CD4-positive, CD25-positive, alpha-beta regulatory T cell (primary cell): ENCODE results near the gene CDHR1. TPM values are rescaled to one million over a fixed set of nuclear protein-coding genes. Genes with fewer than 3 reads are reported as not detected.

Source experiments
- ATAC-seq, 2 donors: fragments of 150-1000 bp; cut with Tn5 transposase; one replicate each; pipeline ENCODE4 v1.10.0; 2021; ENCODE audit warnings: low read depth in 2 of 2, moderate number of reproducible peaks in 2 of 2, moderate library complexity in 1 of 2
- DNase-seq, 3 donors: peaks; one replicate each; pipeline versions ENCODE4 v3.0.0 to v3.0.0-alpha.2; 2012 to 2022; ENCODE audit warnings: mixed read lengths in 1 of 3
- H3K27ac ChIP-seq: one replicate; pipeline ENCODE4 v1.7.0; 2013; ENCODE audit warnings: mild to moderate bottlenecking, low read length; ENCODE audit not compliant: insufficient read depth, poor library complexity, severe bottlenecking
- H3K27me3 ChIP-seq: one replicate; pipeline ENCODE4 v1.7.0; 2013; ENCODE audit warnings: low read length; ENCODE audit not compliant: control insufficient read depth, insufficient read depth
- H3K36me3 ChIP-seq: one replicate; pipeline ENCODE4 v1.7.0; 2013; ENCODE audit warnings: mild to moderate bottlenecking, low read length, moderate library complexity; ENCODE audit not compliant: control insufficient read depth, insufficient read depth
- H3K4me1 ChIP-seq: 2 replicates; pipeline ENCODE4 v1.7.0; 2013; ENCODE audit warnings: mild to moderate bottlenecking, low read length; ENCODE audit not compliant: insufficient read depth, control insufficient read depth, poor library complexity, severe bottlenecking
- H3K4me3 ChIP-seq: one replicate; pipeline ENCODE4 v1.7.0; 2013; ENCODE audit warnings: low read depth, mild to moderate bottlenecking, low read length, moderate library complexity
- H3K9me3 ChIP-seq, 2 experiments: 1 replicate in 1 of 2; 2 replicates in 1 of 2; pipeline ENCODE4 v1.7.0; 2013; ENCODE audit warnings: low read length in 2 of 2, mild to moderate bottlenecking in 1 of 2, moderate library complexity in 1 of 2; ENCODE audit not compliant: control insufficient read depth in 2 of 2
- H3K27ac Mint-ChIP-seq, 3 donors: one replicate each; pipeline ENCODE4 v1.8.0; 2020 to 2022; ENCODE audit warnings: mild to moderate bottlenecking in 3 of 3, mixed read lengths in 3 of 3, moderate library complexity in 2 of 3
- H3K27me3 Mint-ChIP-seq: one replicate; pipeline ENCODE4 v1.8.0; 2022; ENCODE audit warnings: mild to moderate bottlenecking, mixed read lengths
- H3K36me3 Mint-ChIP-seq: one replicate; pipeline ENCODE4 v1.8.0; 2020; ENCODE audit warnings: mixed read lengths
- H3K4me1 Mint-ChIP-seq, 4 donors: one replicate each; pipeline ENCODE4 v1.8.0; 2020 to 2022; ENCODE audit warnings: mixed read lengths in 4 of 4, mild to moderate bottlenecking in 1 of 4
- H3K4me3 Mint-ChIP-seq, 4 donors: one replicate each; pipeline ENCODE4 v1.8.0; 2020 to 2022; ENCODE audit warnings: mild to moderate bottlenecking in 4 of 4, mixed read lengths in 4 of 4, moderate library complexity in 3 of 4
- H3K9me3 Mint-ChIP-seq, 7 donors: one replicate each; pipeline ENCODE4 v1.8.0; 2020 to 2022; ENCODE audit warnings: mixed read lengths in 7 of 7, mild to moderate bottlenecking in 3 of 7, moderate library complexity in 2 of 7
- polyA plus RNA-seq, 4 donors: library from polyadenylated mRNA; unstranded; fragments of 300-500 nt; fragmentation: Illumina TruSeq; gene quantifications; one replicate each; pipeline ENCODE4 v1.2.3, GENCODE V29; 2021
- total RNA-seq: library from RNA; stranded (reverse); gene quantifications from one replicate; pipeline ENCODE4 v1.2.3, GENCODE V29; 2022

The CDHR1 gene
- total and polyA plus RNA-seq, 5 donors from 2014 or later = 0.25 to 0.28 TPM; not detected in 3

DNA sequence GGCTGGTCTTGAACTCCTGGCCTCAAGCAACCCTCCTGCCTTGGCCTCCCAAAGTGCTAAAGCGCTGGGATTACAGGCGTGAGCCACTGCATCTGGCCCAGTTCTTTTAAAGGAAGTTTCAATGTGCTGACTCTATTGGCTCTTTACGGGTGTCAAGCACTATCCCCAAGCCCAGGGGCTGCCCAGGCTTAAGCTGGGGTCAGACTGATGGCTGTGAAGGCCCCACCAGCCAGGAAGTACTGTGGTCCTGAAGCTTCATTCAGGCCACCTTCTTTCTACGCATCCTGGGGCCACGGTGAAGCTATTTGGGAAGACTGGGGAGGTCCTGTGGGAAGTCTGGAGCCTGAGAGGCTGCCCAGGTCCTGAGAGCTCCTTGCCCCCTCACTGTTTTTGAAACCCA lies 12.7 kb upstream of the CDHR1 start:
- Histone ChIP-seq H3K36me3 (no peaks in the 10 kb centered on the region), H3K4me3 (no peak overlapping the region), H3K27ac (no peak overlapping the region), H3K27me3 (no peaks in the 10 kb centered on the region), H3K9me3 (no peaks in the 10 kb centered on the region), H3K4me1 (peaks cover 15% of the 10 kb centered on the region)
- H3K4me3 Mint-ChIP-seq = no peak overlapping the region
- H3K4me1 Mint-ChIP-seq = peaks cover 0 to 7% (median 2%) of the 10 kb centered on the region in 4 donors
- no peaks in the 10 kb centered on the region for H3K9me3 Mint-ChIP-seq
- H3K27me3 Mint-ChIP-seq = no peaks in the 10 kb centered on the region
- ATAC-seq (no peak), DNase-seq (no peak)
- H3K36me3 Mint-ChIP-seq = no peaks in the 10 kb centered on the region
- H3K27ac Mint-ChIP-seq = no peak overlapping the region

DNA sequence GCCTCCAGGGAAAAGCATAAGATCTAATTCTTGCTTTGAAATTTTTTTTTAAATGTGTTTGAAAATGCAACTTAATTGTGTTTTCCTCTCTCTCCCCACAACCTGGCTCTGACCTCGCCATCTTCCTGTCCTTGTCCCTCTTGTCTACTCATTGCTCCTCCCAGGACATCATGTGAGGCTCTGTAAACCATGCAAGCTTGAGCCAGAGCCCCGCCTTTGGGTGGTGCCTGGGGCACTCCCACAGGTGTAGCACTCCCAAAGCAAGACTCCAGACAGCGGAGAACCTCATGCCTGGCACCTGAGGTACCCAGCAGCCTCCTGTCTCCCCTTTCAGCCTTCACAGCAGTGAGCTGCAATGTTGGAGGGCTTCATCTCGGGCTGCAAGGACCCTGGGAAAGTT lies 9.8 kb upstream of the CDHR1 start:
- Histone ChIP-seq H3K27ac (no peak overlapping the region), H3K27me3 (no peaks in the 10 kb centered on the region), H3K4me3 (no peak overlapping the region), H3K36me3 (no peaks in the 10 kb centered on the region), H3K9me3 (no peaks in the 10 kb centered on the region), H3K4me1 (no peaks in the 10 kb centered on the region)
- peaks cover 0 to 4% (median 0%) of the 10 kb centered on the region in 4 donors for H3K4me1 Mint-ChIP-seq
- H3K36me3 Mint-ChIP-seq = no peaks in the 10 kb centered on the region
- no peaks in the 10 kb centered on the region for H3K9me3 Mint-ChIP-seq
- no peaks in the 10 kb centered on the region for H3K27me3 Mint-ChIP-seq
- H3K4me3 Mint-ChIP-seq = no peak overlapping the region
- no peak for DNase-seq
- no peak for ATAC-seq
- peak overlapping the region in 1 of 3 donors; percentile 90 for H3K27ac Mint-ChIP-seq

DNA sequence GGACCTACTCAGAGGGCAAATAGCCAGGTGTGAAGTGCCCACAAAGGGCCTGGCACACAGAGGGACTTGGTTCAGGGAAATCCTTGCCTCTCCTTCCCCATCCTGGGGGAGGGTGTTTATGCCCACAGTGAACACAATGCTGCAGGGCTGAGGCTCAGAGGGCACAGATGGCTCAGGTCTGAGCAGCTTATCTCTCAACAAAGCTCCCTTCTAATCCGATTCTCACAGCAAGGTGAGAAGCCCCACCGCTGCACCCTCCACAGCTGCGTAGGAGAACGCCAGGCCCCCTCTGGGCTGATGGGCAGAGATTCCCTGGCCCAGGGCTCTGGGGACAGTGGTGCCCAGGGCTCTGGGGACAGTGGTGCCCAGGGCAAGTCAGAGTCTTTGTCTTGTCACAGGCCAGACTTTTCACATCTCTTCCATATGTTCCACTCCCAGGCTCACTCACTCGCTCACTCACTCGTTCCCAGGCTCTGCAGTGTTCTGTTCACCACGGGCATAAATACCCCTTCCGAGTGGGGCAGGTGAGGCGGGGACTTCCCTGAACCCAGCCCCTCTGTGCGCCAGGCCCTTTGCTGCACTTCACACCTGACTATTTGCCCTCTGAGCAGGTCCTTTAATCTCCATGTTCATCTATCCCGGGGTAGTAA lies 8.7 kb upstream of the CDHR1 start:
- H3K9me3 ChIP-seq = no peaks in the 10 kb centered on the region
- Mint-ChIP-seq H3K27ac (no peak overlapping the region), H3K9me3 (no peaks in the 10 kb centered on the region), H3K4me3 (no peak overlapping the region), H3K4me1 (peaks cover 0 to 9% (median 2%) of the 10 kb centered on the region in 4 donors), H3K27me3 (no peaks in the 10 kb centered on the region), H3K36me3 (no peaks in the 10 kb centered on the region)
- H3K27me3 ChIP-seq = no peaks in the 10 kb centered on the region
- DNase-seq = no peak
- no peaks in the 10 kb centered on the region for H3K36me3 ChIP-seq
- peaks cover 5% of the 10 kb centered on the region for H3K4me1 ChIP-seq
- no peak overlapping the region for H3K27ac ChIP-seq
- ATAC-seq = no peak
- no peak overlapping the region for H3K4me3 ChIP-seq

DNA sequence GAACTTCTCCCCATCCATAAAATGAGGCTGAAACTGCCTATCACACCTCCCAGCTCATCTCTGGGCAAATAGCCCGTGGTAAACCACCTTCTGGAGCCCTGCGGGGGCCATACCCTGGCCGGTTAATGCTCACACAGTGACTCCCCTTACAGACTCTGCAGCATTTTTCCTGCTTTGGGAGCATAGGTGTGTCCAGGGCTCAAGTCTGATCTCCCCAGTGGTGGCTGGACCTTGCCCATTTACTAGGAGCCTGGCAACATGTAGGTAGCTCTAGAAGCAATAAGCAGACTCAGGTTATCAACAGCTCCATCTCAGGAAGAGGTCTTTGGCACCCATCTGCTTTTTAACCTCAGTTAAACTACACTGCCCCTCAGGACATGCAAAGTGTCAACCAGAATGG lies 5.5 kb upstream of the CDHR1 start:
- Histone ChIP-seq H3K9me3 (no peaks in the 10 kb centered on the region), H3K36me3 (no peaks in the 10 kb centered on the region), H3K4me3 (no peak overlapping the region), H3K4me1 (peaks cover 8% of the 10 kb centered on the region), H3K27me3 (peaks cover 3% of the 10 kb centered on the region), H3K27ac (no peak overlapping the region)
- Mint-ChIP-seq H3K4me1 (peaks cover 0 to 27% (median 9%) of the 10 kb centered on the region in 4 donors), H3K4me3 (no peak overlapping the region), H3K27me3 (peaks cover 5% of the 10 kb centered on the region), H3K36me3 (no peaks in the 10 kb centered on the region), H3K27ac (no peak overlapping the region), H3K9me3 (peaks cover 0 to 3% (median 0%) of the 10 kb centered on the region in 7 donors)
- ATAC-seq (no peak), DNase-seq (no peak)

DNA sequence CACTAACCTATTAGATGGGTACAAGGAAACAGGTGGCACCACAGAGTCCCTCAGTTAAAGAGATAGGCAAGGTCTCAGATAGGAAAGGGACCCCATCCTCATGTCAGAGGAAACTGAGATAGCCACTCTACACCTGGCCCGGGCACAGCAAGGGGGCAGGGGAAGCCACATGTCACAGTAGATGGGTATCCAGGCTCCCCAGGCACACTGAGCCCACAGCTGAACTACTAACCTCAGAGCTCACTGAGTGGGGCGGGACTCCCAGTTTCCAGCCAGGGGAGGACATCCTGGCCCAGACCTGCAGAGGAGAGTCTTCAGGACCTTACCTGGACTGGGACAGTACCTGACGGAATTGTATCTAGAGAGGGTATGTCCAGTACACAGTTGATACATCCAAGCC lies 3.7 kb upstream of the CDHR1 start:
- H3K4me1 Mint-ChIP-seq = peaks cover 0 to 30% (median 9%) of the 10 kb centered on the region in 4 donors
- H3K4me3 Mint-ChIP-seq = peak overlapping the region in 1 of 4 donors; percentile 5
- H3K27ac Mint-ChIP-seq = peak overlapping the region in 1 of 3 donors; percentile 11

DNA sequence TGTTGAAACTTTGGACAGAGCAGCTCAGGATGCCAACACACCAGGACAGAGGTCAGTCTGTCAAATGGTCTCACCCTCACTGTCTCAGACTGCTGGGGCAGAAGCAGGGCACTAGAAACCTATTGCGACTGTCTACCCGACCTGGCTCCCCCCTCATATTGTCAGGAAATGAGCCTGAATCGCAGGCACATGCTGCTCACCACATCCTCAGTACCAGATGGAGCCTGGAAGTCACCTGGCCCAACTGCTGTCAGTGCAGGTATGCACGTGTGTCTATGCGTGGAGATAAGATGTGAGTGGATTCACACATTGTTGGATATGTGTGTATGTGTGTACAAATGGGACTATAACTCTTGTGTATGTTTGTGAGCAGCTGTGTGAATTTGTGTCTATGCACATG lies 3.2 kb upstream of the CDHR1 start:
- H3K4me3 Mint-ChIP-seq = peak overlapping the region in 1 of 4 donors; percentile 1
- peak overlapping the region; percentile 7 to 16 (median 11) for H3K27ac Mint-ChIP-seq
- peaks cover 22% of the 10 kb centered on the region for H3K4me1 ChIP-seq
- DNase-seq = peak in 2 of 3 donors; percentile 34 to 44
- no peak overlapping the region for H3K4me3 ChIP-seq
- H3K9me3 ChIP-seq = no peaks in the 10 kb centered on the region
- H3K36me3 Mint-ChIP-seq = no peaks in the 10 kb centered on the region
- ATAC-seq = peak; percentile 79 to 83
- H3K27ac ChIP-seq = no peak overlapping the region
- H3K27me3 ChIP-seq = peaks cover 3% of the 10 kb centered on the region
- no peaks in the 10 kb centered on the region for H3K36me3 ChIP-seq
- peaks cover 13% of the 10 kb centered on the region for H3K27me3 Mint-ChIP-seq
- H3K9me3 Mint-ChIP-seq = peaks cover 0 to 3% (median 0%) of the 10 kb centered on the region in 7 donors
- peaks cover 0 to 34% (median 9%) of the 10 kb centered on the region in 4 donors for H3K4me1 Mint-ChIP-seq

More for the DNA sequence above, 3.7 kb upstream of the CDHR1 start:
- peaks cover 9% of the 10 kb centered on the region for H3K27me3 Mint-ChIP-seq
- Histone ChIP-seq H3K4me1 (peaks cover 22% of the 10 kb centered on the region), H3K36me3 (no peaks in the 10 kb centered on the region), H3K4me3 (no peak overlapping the region), H3K27me3 (peaks cover 3% of the 10 kb centered on the region), H3K27ac (no peak overlapping the region), H3K9me3 (no peaks in the 10 kb centered on the region)
- DNase-seq (no peak), ATAC-seq (no peak)
- no peaks in the 10 kb centered on the region for H3K36me3 Mint-ChIP-seq
- H3K9me3 Mint-ChIP-seq = peaks cover 0 to 3% (median 0%) of the 10 kb centered on the region in 7 donors

DNA sequence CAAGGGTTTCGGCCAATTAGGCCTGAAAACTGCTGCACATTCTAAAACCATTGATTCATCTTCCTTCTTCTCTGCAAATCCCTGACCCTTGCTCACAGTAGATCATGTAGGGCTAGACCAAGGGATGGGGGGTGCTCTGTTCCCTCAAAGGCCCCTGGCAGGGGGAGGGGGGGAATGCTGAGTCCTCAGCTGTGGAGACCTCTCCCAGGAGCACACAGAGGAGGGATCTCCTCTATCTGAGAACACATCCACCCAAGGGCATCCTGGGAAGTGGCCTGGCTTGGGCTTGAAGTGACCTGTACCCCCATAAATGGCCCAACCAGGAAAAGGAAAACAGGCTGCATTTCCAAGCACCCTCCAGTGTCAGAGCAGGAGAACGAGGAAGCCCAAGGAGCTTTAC lies 1.0 kb upstream of the CDHR1 start:
- H3K4me1 ChIP-seq = peaks cover 22% of the 10 kb centered on the region
- Mint-ChIP-seq H3K9me3 (peaks cover 0 to 6% (median 0%) of the 10 kb centered on the region in 7 donors), H3K27ac (no peak overlapping the region), H3K4me3 (no peak overlapping the region), H3K36me3 (no peaks in the 10 kb centered on the region), H3K4me1 (peaks cover 0 to 35% (median 9%) of the 10 kb centered on the region in 4 donors), H3K27me3 (peaks cover 27% of the 10 kb centered on the region)
- no peaks in the 10 kb centered on the region for H3K36me3 ChIP-seq
- DNase-seq (no peak), ATAC-seq (no peak)
- no peak overlapping the region for H3K27ac ChIP-seq
- H3K27me3 ChIP-seq = peaks cover 3% of the 10 kb centered on the region
- no peak overlapping the region for H3K4me3 ChIP-seq
- H3K9me3 ChIP-seq = no peaks in the 10 kb centered on the region

DNA sequence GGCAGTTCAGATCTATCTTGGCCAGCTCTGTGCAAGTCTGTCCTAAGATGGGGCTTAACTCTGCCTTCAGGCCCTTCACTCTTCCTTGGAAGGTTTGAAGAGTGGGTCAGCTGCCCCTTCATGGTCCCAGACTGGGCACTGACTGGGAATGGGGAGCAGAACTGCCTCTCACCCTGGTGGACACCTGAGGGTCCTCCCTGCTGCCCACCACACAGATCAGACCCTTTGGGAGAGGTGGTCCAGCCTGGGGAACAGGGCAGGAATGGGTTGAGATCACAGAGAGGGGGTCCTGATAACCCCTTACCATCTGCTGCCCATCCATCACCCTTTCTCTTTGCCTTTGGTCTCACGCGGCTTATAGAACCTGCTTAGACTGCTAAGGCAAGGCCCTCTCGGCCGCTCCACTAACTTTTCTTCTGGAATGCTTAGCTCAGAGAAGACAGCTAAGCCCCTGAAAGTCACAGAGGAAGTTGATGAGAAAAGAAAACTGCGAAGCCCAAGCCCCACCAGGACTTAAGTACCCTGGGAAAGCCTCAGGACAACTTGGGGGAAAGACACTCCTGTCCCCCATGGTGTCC lies 402 bp upstream of the CDHR1 start:
- Mint-ChIP-seq H3K36me3 (no peaks in the 10 kb centered on the region), H3K9me3 (peaks cover 0 to 8% (median 0%) of the 10 kb centered on the region in 7 donors), H3K27ac (no peak overlapping the region), H3K4me3 (peak overlapping the region in 1 of 4 donors; percentile 28), H3K4me1 (peaks cover 0 to 35% (median 9%) of the 10 kb centered on the region in 4 donors), H3K27me3 (peaks cover 33% of the 10 kb centered on the region)
- DNase-seq = no peak
- no peak for ATAC-seq
- H3K4me1 ChIP-seq = peaks cover 22% of the 10 kb centered on the region
- H3K27ac ChIP-seq = no peak overlapping the region
- no peaks in the 10 kb centered on the region for H3K9me3 ChIP-seq
- H3K4me3 ChIP-seq = no peak overlapping the region
- no peaks in the 10 kb centered on the region for H3K36me3 ChIP-seq
- peaks cover 3% of the 10 kb centered on the region for H3K27me3 ChIP-seq
